BJ (cell line): ENCODE results near the gene LYZL2. TPM values are rescaled to one million over a fixed set of nuclear protein-coding genes. Genes with fewer than 3 reads are reported as not detected.
"Not testable (repeated sequence)": the region's sequence is repeated elsewhere in the genome, so short reads cannot be mapped to it uniquely, and the experiment has no call there.

Experiments used
- CTCF ChIA-PET: fragments of 350-600 bp; formaldehyde crosslinking; extraction: SDS; loops from one replicate; lab custom pipeline; 2021; ENCODE audit warnings: antibody characterized with exemption, inconsistent platforms; lab: Yijun Ruan, JAX
- POLR2A ChIA-PET: fragments of 300-600 bp; sonication (Branson Sonifier 250); formaldehyde crosslinking; extraction: SDS; loops from one replicate; lab custom pipeline; 2021; ENCODE audit warnings: antibody characterized with exemption; lab: Charles Lee
- DNase-seq: peaks from one replicate; pipeline ENCODE4 v3.0.0-alpha.2; 2011; ENCODE audit warnings: low read depth
- H3K27me3 ChIP-seq: 2 replicates; pipeline ENCODE4 v1.6.0; 2011; ENCODE audit warnings: low read length; ENCODE audit not compliant: control insufficient read depth, insufficient read depth
- H3K36me3 ChIP-seq: 2 replicates; pipeline ENCODE4 v1.5.1; 2011; ENCODE audit warnings: low read length; ENCODE audit not compliant: control insufficient read depth, insufficient read depth
- H3K4me3 ChIP-seq: 2 replicates; pipeline ENCODE4 v1.5.1; 2011; ENCODE audit warnings: low read depth, mild to moderate bottlenecking, control low read depth, low read length
- CTCF ChIP-seq: IDR thresholded peaks from 2 replicates; pipeline ENCODE4 v1.5.1; 2011; ENCODE audit warnings: low read depth, mild to moderate bottlenecking, control low read depth, inconsistent platforms, low read length, moderate library complexity; ENCODE audit not compliant: insufficient read depth
- polyA minus RNA-seq: library from RNA; depleted of rRNA, polyadenylated mRNA; stranded (reverse); fragments of >200 nt; gene quantifications from 2 replicates; pipeline ENCODE4 v1.2.3, GENCODE V29; 2011; rRNA and poly(A)+ RNA removed
- polyA plus RNA-seq: library from polyadenylated mRNA; depleted of rRNA; stranded (reverse); fragments of >200 nt; gene quantifications from 2 replicates; pipeline ENCODE4 v1.2.3, GENCODE V29; 2011; rRNA removed

LYZL2 gene
- not detected in 2 replicates for polyA plus RNA-seq
- polyA minus RNA-seq: not detected in 2 replicates

- Histone ChIP-seq H3K27me3 (no peaks in the 10 kb centered on the region), H3K4me3 (no peak within 1 kb of the TSS), H3K36me3 (no peaks in the 10 kb centered on the region)
- no peak for TF ChIP-seq CTCF
- CTCF ChIA-PET: interaction anchor here (3.2 kb wide), 1 partner anchor 10 kb away, joined by 14 read pairs; no protein-coding TSS in a partner anchor
- POLR2A ChIA-PET: no interaction called here
- no peak for DNase-seq
Measured at GRCh38 chr10:30629653-30630052, at the start of gene LYZL2. TSS of gene LYZL2 (minus strand) at chr10:30629753. CDS start at chr10:30626915, 2,838 bp downstream.

- DNase-seq, POLR2A ChIA-PET, H3K4me3 ChIP-seq, H3K27me3 ChIP-seq, H3K36me3 ChIP-seq, CTCF ChIA-PET: not testable (repeated sequence)
Measured at GRCh38 chr10:30677616-30678015, 48.1 kb upstream of the LYZL2 start.

- POLR2A ChIA-PET, H3K27me3 ChIP-seq, DNase-seq, H3K36me3 ChIP-seq, CTCF ChIA-PET, H3K4me3 ChIP-seq: not testable (repeated sequence)
Measured at GRCh38 chr10:30677146-30677545, 47.6 kb upstream of the LYZL2 start.

GRCh38 chr10:30675791-30676718, 46.5 kb upstream of the LYZL2 start:
- ChIA-PET CTCF (no interaction called here), POLR2A (no interaction called here)

GRCh38 chr10:30674796-30675195, 45.2 kb upstream of the LYZL2 start:
- Histone ChIP-seq H3K27me3 (peaks cover 2% of the 10 kb centered on the region; the same call in 1 of the 2 replicates), H3K4me3 (no peak overlapping the region), H3K36me3 (no peaks in the 10 kb centered on the region)
- no peak for DNase-seq
- ChIA-PET POLR2A (no interaction called here), CTCF (no interaction called here)
- TF ChIP-seq CTCF: no peak

More at GRCh38 chr10:30675791-30676718, 46.5 kb upstream of the LYZL2 start:
- DNase-seq: no peak
- no peak for TF ChIP-seq CTCF
- H3K4me3 ChIP-seq: no peak overlapping the region
- H3K36me3 ChIP-seq: no peaks in the 10 kb centered on the region
- H3K27me3 ChIP-seq: no peaks in the 10 kb centered on the region; the same call in 1 of the 2 replicates

GRCh38 chr10:30673262-30673661, 43.7 kb upstream of the LYZL2 start:
- H3K36me3 ChIP-seq, POLR2A ChIA-PET, CTCF ChIA-PET: not testable (repeated sequence)

GRCh38 chr10:30672338-30672737, 42.8 kb upstream of the LYZL2 start:
- H3K36me3 ChIP-seq, H3K27me3 ChIP-seq, H3K4me3 ChIP-seq, DNase-seq, POLR2A ChIA-PET: not testable (repeated sequence)
- CTCF ChIA-PET: interaction anchor here (2.3 to 3.7 kb wide), 3 partner anchors 8 to 15 kb away, joined by 12 to 25 read pairs (median 19); no protein-coding TSS in a partner anchor

More at GRCh38 chr10:30673262-30673661, 43.7 kb upstream of the LYZL2 start:
- not testable (repeated sequence) for H3K4me3 ChIP-seq, DNase-seq, H3K27me3 ChIP-seq
